NCI-H2081 treated with DMSO at 0.1 percent for 48 hours (cell line): Measurements from ENCODE around the gene NEDD4L.
"Not testable (repeated sequence)": the region's sequence is repeated elsewhere in the genome, so short reads cannot be mapped to it uniquely, and the experiment has no call there.

ENCODE experiments used
- DNase-seq: peaks from one replicate; lab custom pipeline; 2025; lab: John Stamatoyannopoulos, UW

NEDD4L gene

GRCh38 chr18:58418361-58418760 lies 374.3 kb downstream of the NEDD4L start:
- no peak for DNase-seq

- DNase-seq, result no peak
Measured at GRCh38 chr18:58419587-58420199, 375.7 kb downstream of the NEDD4L start.

GRCh38 chr18:58426611-58427010 lies 382.6 kb downstream of the NEDD4L start:
- DNase-seq, result no peak

GRCh38 chr18:58427321-58427720 lies 383.3 kb downstream of the NEDD4L start:
- no peak for DNase-seq

GRCh38 chr18:58429442-58429841 lies 385.4 kb downstream of the NEDD4L start:
- DNase-seq, result no peak

- DNase-seq, result no peak
Measured at GRCh38 chr18:58431215-58431614, 387.2 kb downstream of the NEDD4L start.

- DNase-seq, result no peak
Measured at GRCh38 chr18:58432050-58432727, 388.2 kb downstream of the NEDD4L start.

- DNase-seq, result not testable (repeated sequence)
Measured at GRCh38 chr18:58435221-58436005, 391.4 kb downstream of the NEDD4L start.

- no peak for DNase-seq
Measured at GRCh38 chr18:58438161-58438957, 394.3 kb downstream of the NEDD4L start.

GRCh38 chr18:58438958-58439300 lies 394.9 kb downstream of the NEDD4L start:
- DNase-seq, result no peak

GRCh38 chr18:58443671-58444070 lies 399.6 kb downstream of the NEDD4L start:
- no peak for DNase-seq

- no peak for DNase-seq
Measured at GRCh38 chr18:58446391-58447060, 402.5 kb downstream of the NEDD4L start.

GRCh38 chr18:58447402-58448095 lies 403.5 kb downstream of the NEDD4L start:
- no peak for DNase-seq

- no peak for DNase-seq
Measured at GRCh38 chr18:58449464-58449863, 405.4 kb downstream of the NEDD4L start.
